HEK293 (cell line): ENCODE data around the gene FCMR.
A peak's percentile ranks its signal among the peaks of the same experiment; 100 is the strongest.
"Not testable (repeated sequence)": the region's sequence is repeated elsewhere in the genome, so short reads cannot be mapped to it uniquely, and the experiment has no call there.

Experiments
- CTCF ChIA-PET: fragments of 350-600 bp; formaldehyde crosslinking; extraction: SDS; loops from one replicate; lab custom pipeline; 2021; ENCODE audit warnings: antibody characterized with exemption; lab: Yijun Ruan, JAX
- POLR2A ChIA-PET: fragments of 300-600 bp; formaldehyde crosslinking; extraction: SDS; loops from one replicate; lab custom pipeline; 2020; ENCODE audit warnings: antibody characterized with exemption, inconsistent platforms; lab: Yijun Ruan, JAX
- H3K27ac ChIP-seq: fragments of 200-500 bp; sonication (Bioruptor generic); 2 replicates; pipeline ENCODE4 v1.5.1; 2014; ENCODE audit warnings: low read depth, low read length, control low read depth, inconsistent platforms; ENCODE audit errors: extremely low read depth
- H3K36me3 ChIP-seq, 2 experiments: fragments of 200-500 bp in 1 of 2; sonication (Bioruptor generic) in 1 of 2; 1 replicate in 1 of 2; 2 replicates in 1 of 2; pipeline ENCODE4 v1.5.1; 2014 to 2017; ENCODE audit warnings: inconsistent platforms in 2 of 2, low read length in 2 of 2; ENCODE audit not compliant: control insufficient read depth in 2 of 2, insufficient read depth in 1 of 2
- H3K4me1 ChIP-seq: fragments of 200-500 bp; sonication (Bioruptor generic); 2 replicates; pipeline ENCODE4 v1.5.1; 2014; ENCODE audit warnings: mild to moderate bottlenecking, low read length, inconsistent platforms; ENCODE audit not compliant: control insufficient read depth, insufficient read depth
- H3K4me3 ChIP-seq: 2 replicates; pipeline ENCODE4 v1.5.1; 2011; ENCODE audit warnings: low read depth, mild to moderate bottlenecking, control low read depth, low read length, moderate library complexity
- H3K9me3 ChIP-seq: fragments of 200-500 bp; sonication (Bioruptor generic); 2 replicates; pipeline ENCODE4 v1.5.1; 2014; ENCODE audit warnings: low read depth, low read length, inconsistent platforms; ENCODE audit not compliant: control insufficient read depth, insufficient read depth
- BCL6B ChIP-seq: fragments of 450-650 bp; formaldehyde crosslinking; IDR thresholded peaks from 2 replicates; pipeline ENCODE4 v1.5.1; 2017; ENCODE audit warnings: missing biosample characterization, missing genetic modification characterization
- EGR2 ChIP-seq: fragments of 450-650 bp; formaldehyde crosslinking; IDR thresholded peaks from 2 replicates; pipeline ENCODE4 v1.5.1; 2016; ENCODE audit warnings: low read depth, missing biosample characterization, missing genetic modification characterization
- FEZF1 ChIP-seq: fragments of 450-650 bp; formaldehyde crosslinking; IDR thresholded peaks from 2 replicates; pipeline ENCODE4 v1.5.1; 2016; ENCODE audit warnings: missing biosample characterization, missing genetic modification characterization
- GLIS1 ChIP-seq: fragments of 450-650 bp; formaldehyde crosslinking; IDR thresholded peaks from 2 replicates; pipeline ENCODE4 v1.5.1; 2016; ENCODE audit warnings: missing biosample characterization, missing genetic modification characterization
- KLF8 ChIP-seq: fragments of 450-650 bp; formaldehyde crosslinking; IDR thresholded peaks from 2 replicates; pipeline ENCODE4 v1.5.1; 2016; ENCODE audit warnings: missing biosample characterization, missing genetic modification characterization
- OSR2 ChIP-seq: fragments of 450-650 bp; formaldehyde crosslinking; IDR thresholded peaks from 2 replicates; pipeline ENCODE4 v1.5.1; 2016; ENCODE audit warnings: missing biosample characterization, missing genetic modification characterization
- ZIC2 ChIP-seq: fragments of 450-650 bp; formaldehyde crosslinking; IDR thresholded peaks from 2 replicates; pipeline ENCODE4 v1.5.1; 2016; ENCODE audit warnings: missing biosample characterization, missing genetic modification characterization
- ZNF146 ChIP-seq: fragments of 450-650 bp; formaldehyde crosslinking; IDR thresholded peaks from 2 replicates; pipeline ENCODE4 v1.5.1; 2016; ENCODE audit warnings: missing biosample characterization, missing genetic modification characterization
- ZNF585B ChIP-seq: fragments of 450-650 bp; formaldehyde crosslinking; IDR thresholded peaks from 2 replicates; pipeline ENCODE4 v1.5.1; 2016; ENCODE audit warnings: missing biosample characterization, missing genetic modification characterization
- ZNF660 ChIP-seq: fragments of 450-650 bp; IDR thresholded peaks from 2 replicates; pipeline ENCODE4 v1.5.1; 2018; ENCODE audit warnings: missing biosample characterization, mild to moderate bottlenecking, missing genetic modification characterization
- ZNF791 ChIP-seq: fragments of 450-650 bp; formaldehyde crosslinking; IDR thresholded peaks from 2 replicates; pipeline ENCODE4 v1.5.1; 2016; ENCODE audit warnings: missing biosample characterization, missing genetic modification characterization
- ZXDB ChIP-seq: fragments of 450-650 bp; formaldehyde crosslinking; IDR thresholded peaks from 2 replicates; pipeline ENCODE4 v1.5.1; 2016; ENCODE audit warnings: missing biosample characterization, missing genetic modification characterization
- TF ChIP-seq, protein P1 (sequence below): fragments of 450-650 bp; formaldehyde crosslinking; IDR thresholded peaks from 2 replicates; pipeline ENCODE4 v1.5.1; 2017; ENCODE audit warnings: missing biosample characterization, mild to moderate bottlenecking, missing genetic modification characterization, moderate library complexity
- TF ChIP-seq, protein P2 (sequence below): fragments of 450-650 bp; formaldehyde crosslinking; IDR thresholded peaks from 2 replicates; pipeline ENCODE4 v1.5.1; 2016; ENCODE audit warnings: missing biosample characterization, missing genetic modification characterization

FCMR gene

GRCh38 chr1:206854401-206855129, 67.2 kb downstream of the FCMR start:
- TF ChIP-seq ZXDB (0 out of 2 replicates have a peak, but pooled peaks have one; percentile 19), FEZF1 (tag by site-specific recombination) (peak; percentile 73), BCL6B (tag by site-specific recombination) (peak; percentile 96), GLIS1 (peak; percentile 59), ZNF660 (tag by site-specific recombination) (0 out of 2 replicates have a peak, but pooled peaks have one; percentile 17), OSR2 (tag by site-specific recombination) (peak; percentile 37; the same call in 1 of the 2 replicates), ZNF791 (tag by site-specific recombination) (no peak), ZNF585B (no peak), EGR2 (tag by site-specific recombination) (no peak), KLF8 (peak; percentile 53; the same call in 1 of the 2 replicates), ZIC2 (peak; percentile 89)
- TF ChIP-seq, protein P1, sequence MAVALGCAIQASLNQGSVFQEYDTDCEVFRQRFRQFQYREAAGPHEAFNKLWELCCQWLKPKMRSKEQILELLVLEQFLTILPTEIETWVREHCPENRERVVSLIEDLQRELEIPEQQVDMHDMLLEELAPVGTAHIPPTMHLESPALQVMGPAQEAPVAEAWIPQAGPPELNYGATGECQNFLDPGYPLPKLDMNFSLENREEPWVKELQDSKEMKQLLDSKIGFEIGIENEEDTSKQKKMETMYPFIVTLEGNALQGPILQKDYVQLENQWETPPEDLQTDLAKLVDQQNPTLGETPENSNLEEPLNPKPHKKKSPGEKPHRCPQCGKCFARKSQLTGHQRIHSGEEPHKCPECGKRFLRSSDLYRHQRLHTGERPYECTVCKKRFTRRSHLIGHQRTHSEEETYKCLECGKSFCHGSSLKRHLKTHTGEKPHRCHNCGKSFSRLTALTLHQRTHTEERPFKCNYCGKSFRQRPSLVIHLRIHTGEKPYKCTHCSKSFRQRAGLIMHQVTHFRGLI (tag by site-specific recombination) = peak; percentile 28; the same call in 1 of the 2 replicates
- TF ChIP-seq, protein P2, sequence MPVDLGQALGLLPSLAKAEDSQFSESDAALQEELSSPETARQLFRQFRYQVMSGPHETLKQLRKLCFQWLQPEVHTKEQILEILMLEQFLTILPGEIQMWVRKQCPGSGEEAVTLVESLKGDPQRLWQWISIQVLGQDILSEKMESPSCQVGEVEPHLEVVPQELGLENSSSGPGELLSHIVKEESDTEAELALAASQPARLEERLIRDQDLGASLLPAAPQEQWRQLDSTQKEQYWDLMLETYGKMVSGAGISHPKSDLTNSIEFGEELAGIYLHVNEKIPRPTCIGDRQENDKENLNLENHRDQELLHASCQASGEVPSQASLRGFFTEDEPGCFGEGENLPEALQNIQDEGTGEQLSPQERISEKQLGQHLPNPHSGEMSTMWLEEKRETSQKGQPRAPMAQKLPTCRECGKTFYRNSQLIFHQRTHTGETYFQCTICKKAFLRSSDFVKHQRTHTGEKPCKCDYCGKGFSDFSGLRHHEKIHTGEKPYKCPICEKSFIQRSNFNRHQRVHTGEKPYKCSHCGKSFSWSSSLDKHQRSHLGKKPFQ = peak; percentile 43; the same call in 1 of the 2 replicates
- H3K27ac ChIP-seq = no peak overlapping the region
- peaks cover 4% of the 10 kb centered on the region; the same call in 1 of the 2 replicates for H3K4me1 ChIP-seq
- no peaks in the 10 kb centered on the region for H3K36me3 ChIP-seq
- H3K4me3 ChIP-seq = no peak overlapping the region
- CTCF ChIA-PET = interaction anchor here (0.6 to 5.5 kb wide), 5 partner anchors 10 to 57 kb away, joined by 3 to 27 read pairs (median 4); partner anchors contain the start of gene IL20
- H3K9me3 ChIP-seq = no peaks in the 10 kb centered on the region
- POLR2A ChIA-PET = interaction anchor here (0.7 kb wide), 1 partner anchor 216 kb away, joined by 5 read pairs; no protein-coding TSS in a partner anchor

DNA sequence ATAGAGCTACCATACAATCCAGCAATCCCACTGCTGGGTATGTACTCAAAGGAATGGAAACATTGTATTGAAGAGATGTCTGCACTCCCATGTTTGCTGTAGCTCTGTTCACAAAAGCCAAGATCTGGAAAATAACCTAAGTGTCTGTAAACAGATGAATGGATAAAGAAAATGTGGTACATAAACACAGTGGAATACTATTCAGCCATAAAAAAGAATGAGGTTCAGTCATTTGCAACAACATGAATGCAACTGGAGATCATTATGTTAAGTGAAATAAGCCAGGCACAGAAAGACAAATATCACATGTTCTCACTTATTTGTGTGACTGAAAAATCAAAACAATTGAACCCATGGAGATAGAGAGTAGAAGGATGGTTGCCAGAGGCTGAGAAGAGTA, 68.0 kb downstream of the FCMR start:
- peak; percentile 65 for TF ChIP-seq ZNF146 (tag by site-specific recombination)
- H3K4me3 ChIP-seq, H3K27ac ChIP-seq, H3K36me3 ChIP-seq, H3K4me1 ChIP-seq, POLR2A ChIA-PET, H3K9me3 ChIP-seq: not testable (repeated sequence)
- CTCF ChIA-PET = interaction anchor here (0.8 to 5.5 kb wide), 2 partner anchors 11 to 28 kb away, joined by 3 to 27 read pairs; partner anchors contain the start of gene IL20
